ENCODE measurements around the gene TBC1D16.

The TBC1D16 gene

GRCh38 chr17:79987187-79987934, 48.3 kb downstream of the TBC1D16 start:
- no peak for DNase-seq

- DNase-seq = no peak
Measured at GRCh38 chr17:79986411-79987186, 49.1 kb downstream of the TBC1D16 start.

- DNase-seq = no peak
Measured at GRCh38 chr17:79985943-79986391, 49.7 kb downstream of the TBC1D16 start.

- DNase-seq = no peak
Measured at GRCh38 chr17:79985361-79985942, 50.2 kb downstream of the TBC1D16 start.

GRCh38 chr17:79984877-79985276, 50.8 kb downstream of the TBC1D16 start:
- no peak for DNase-seq

GRCh38 chr17:79984045-79984840, 51.4 kb downstream of the TBC1D16 start:
- DNase-seq = no peak

GRCh38 chr17:79983456-79983855, 52.2 kb downstream of the TBC1D16 start:
- DNase-seq = no peak

- no peak for DNase-seq
Measured at GRCh38 chr17:79982986-79983385, 52.7 kb downstream of the TBC1D16 start.

GRCh38 chr17:79981661-79982101, 54.0 kb downstream of the TBC1D16 start:
- no peak for DNase-seq

- DNase-seq = no peak
Measured at GRCh38 chr17:79981090-79981489, 54.6 kb downstream of the TBC1D16 start.

- no peak for DNase-seq
Measured at GRCh38 chr17:79980246-79981043, 55.2 kb downstream of the TBC1D16 start.

GRCh38 chr17:79979816-79980215, 55.9 kb downstream of the TBC1D16 start:
- no peak for DNase-seq

- DNase-seq = no peak
Measured at GRCh38 chr17:79979221-79979741, 56.4 kb downstream of the TBC1D16 start.

- no peak for DNase-seq
Measured at GRCh38 chr17:79978548-79978855, 57.2 kb downstream of the TBC1D16 start.

- no peak for DNase-seq
Measured at GRCh38 chr17:79977708-79978547, 57.7 kb downstream of the TBC1D16 start.

GRCh38 chr17:79977161-79977631, 58.5 kb downstream of the TBC1D16 start:
- DNase-seq = no peak

- DNase-seq = no peak
Measured at GRCh38 chr17:79976451-79976850, 59.2 kb downstream of the TBC1D16 start.

GRCh38 chr17:79975498-79976134, 60.1 kb downstream of the TBC1D16 start:
- DNase-seq = no peak

- DNase-seq = no peak
Measured at GRCh38 chr17:79974566-79975497, 60.8 kb downstream of the TBC1D16 start.
